COR-L47 (cell line): Measurements from ENCODE around the gene NMU.
"Not testable (repeated sequence)": the region's sequence is repeated elsewhere in the genome, so short reads cannot be mapped to it uniquely, and the experiment has no call there.

ENCODE experiments used
- DNase-seq: peaks from one replicate; lab custom pipeline; 2025; lab: John Stamatoyannopoulos, UW

NMU gene

DNA sequence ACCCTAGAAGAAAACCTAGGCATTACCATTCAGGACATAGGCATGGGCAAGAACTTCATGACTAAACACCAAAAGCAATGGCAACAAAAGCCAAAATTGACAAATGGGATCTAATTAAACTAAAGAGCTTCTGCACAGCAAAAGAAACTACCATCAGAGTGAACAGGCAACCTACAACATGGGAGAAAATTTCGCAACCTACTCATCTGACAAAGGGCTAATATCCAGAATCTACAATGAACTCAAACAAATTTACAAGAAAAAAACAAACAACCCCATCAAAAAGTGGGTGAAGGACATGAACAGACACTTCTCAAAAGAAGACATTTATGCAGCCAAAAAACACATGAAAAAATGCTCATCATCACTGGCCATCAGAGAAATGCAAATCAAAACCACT lies 12.0 kb downstream of the NMU start:
- not testable (repeated sequence) for DNase-seq

DNA sequence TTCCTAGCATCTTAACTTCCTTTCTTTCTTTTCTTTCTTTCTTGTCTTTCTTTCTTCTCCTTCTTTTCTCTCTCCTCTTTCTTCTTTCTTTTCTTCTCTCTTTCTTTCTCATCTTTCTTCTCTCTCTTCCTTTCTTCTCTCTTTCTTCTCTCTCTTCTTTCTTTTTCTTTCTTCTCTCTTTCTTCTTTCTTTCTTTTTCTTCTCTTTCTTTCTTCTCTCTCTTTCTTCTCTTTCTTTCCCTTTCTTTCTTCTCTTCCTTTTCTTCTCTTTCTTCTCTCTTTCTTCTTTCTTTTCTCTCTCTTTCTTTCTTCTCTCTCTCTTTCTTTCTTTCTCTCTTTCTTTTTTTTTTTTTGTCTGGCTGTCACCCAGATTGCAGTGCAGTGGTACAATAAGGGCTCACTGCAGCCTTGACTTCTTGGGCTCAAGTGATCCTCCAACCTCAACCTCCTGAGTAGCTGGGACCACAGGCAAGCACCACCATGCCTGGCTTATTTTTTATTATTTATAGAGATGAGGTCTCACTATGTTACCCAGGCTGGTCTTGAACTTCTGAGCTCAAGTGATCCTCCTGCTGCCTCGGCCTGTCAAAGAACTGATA lies 17.5 kb downstream of the NMU start:
- DNase-seq = no peak

DNA sequence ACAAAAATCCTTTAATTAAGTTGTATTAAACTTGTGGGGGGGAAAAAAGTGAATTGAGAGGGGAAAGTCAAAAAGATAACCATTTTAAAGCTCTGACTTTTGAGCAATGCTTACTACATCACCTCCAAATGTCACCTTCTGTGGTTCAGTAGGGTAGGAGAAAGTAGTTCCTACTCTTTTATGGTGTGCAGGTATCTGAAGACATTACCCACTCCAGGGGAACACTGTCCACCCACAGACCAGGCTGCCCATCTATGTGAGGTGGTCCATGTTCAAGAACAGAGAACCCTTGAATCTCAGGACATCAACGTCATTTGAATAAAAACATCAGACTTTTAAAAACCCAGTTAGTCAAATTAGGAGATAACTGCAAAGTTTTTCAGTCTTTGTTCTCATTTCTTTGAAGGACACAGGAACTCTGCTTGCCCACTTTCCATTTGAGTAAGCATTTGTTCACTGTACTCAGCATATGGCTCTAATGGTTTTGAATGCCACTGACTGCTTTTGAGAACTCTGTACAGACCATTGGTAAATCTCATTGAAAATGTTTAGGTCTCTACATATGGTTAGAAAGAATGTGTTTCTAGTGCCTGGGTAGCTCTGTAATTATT lies 18.4 kb downstream of the NMU start:
- DNase-seq = no peak

DNA sequence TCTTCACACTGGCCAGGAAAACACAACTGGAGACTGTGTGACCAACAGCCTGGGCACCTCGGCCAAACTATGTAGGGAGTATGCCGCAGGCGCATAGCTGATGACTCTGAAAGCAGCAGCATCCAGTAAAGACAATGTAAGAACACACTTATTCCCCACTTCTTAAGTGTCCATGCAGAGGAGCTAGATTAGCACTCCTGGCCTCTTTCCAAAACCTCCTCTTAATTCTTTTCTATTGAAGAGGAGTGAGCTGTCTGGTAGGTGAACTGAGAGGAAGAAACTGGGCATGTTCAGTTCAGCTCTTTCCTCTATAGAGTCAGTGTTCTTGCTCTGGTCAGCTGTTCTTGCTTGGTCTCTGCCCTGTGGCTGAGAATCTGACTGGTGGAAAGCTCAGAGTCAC lies 21.1 kb downstream of the NMU start:
- DNase-seq = no peak

DNA sequence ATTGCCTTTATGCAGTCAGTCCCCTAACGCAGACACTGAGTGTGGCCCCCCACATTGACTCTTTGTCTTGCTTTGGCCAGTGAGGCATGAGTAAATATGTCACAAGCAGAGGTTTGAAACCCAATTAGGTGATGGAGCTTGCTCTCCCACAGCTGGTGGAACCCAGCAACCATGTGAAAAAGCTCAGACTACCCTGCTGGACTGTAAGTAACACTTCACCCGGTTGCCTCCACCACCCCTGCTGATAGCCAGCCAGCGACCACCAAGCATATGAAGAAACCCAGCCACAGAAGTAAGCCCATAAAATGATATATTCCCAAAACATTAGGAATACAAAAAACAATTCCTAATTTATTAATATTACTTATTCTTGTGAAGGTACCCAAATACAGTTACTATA lies 22.5 kb downstream of the NMU start:
- no peak for DNase-seq

DNA sequence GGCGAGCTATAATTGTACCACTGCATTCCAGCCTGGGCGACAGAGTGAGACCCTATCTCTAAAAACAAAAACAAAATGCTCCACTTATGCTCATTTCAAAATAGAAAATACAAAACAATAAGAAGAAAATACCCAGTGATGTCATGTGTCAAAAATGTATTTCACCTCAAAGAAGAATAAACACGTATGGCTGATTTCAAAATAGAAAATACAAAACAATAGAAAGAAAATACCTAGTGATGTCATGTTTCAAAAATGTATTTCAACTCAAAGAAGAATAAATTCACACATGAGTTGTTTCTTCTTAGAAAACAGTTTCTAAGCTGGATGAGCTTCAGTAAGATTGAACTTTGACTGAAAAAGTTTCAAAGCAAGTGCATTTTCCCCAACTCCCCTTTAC lies 23.8 kb downstream of the NMU start:
- no peak for DNase-seq

DNA sequence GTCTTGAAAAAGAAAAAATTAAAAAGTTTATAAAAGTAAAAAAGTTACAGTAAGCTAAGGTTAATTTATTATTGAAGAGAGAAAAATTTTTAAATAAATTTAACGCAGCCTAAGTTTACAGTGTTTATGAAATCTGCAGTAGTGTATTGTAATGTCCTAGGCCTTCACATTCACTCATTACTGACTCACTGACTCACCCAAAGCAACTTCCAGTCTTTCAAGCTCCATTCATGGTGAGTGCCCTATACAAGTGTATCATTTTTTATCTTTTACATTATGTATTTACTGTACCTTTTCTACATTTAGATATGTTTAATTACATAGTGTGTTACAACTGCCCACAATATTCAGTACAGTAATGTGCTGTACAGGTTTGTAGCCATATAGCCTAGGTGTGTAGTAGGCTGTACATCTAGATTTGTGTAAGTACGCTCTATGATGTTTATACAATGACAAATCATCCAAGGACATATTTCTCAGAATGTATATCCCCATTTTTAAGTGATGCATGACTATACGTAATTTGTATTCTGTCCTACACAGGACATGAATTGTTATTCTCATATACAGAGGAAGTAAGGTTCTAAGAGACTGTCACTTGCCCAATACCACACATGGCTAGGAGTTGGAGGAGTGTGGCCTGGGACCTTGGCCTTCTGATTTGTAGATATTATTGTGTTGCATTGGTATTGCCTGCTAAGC lies 24.6 kb downstream of the NMU start:
- no peak for DNase-seq

DNA sequence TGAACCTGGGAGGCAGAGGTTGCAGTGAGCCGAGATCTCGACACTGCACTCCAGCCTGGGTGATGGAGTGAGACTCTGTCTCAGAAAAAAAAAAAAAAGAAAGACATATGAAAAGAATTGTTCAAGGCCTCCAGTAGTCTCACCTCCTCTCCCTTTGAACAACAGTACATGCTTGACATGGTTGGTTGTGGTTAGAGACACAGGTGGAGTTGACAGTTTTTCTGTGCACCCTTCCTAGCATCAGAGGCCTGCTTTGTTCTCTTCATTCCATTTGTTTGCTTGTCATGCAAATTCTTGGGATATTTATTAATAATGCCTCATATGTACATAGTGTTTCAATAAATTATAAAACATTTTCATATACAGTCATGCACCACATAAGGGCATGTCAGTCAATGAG lies 25.7 kb downstream of the NMU start:
- no peak for DNase-seq

DNA sequence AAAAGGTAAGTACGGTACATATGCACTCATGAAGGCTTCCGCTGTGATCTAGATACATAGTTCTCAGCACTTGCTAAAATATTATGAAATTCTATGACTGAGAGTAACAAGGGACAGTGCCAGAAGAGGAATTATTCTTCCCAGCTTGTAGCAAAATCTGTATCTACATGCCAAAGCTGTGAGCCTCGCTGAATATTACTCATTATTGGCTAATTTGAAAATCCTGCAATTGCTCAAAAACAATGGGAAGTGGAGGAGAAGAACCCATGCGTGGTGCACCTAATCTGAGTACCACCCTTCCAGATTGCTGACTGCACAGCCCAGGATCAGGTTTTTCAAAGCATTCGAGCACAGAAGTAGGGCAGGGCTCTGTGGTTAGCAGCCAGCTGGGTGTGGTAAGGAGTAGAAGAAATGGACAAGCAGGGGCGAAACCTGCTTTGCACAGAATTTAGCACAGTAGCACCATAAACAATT lies 26.7 kb downstream of the NMU start:
- DNase-seq = no peak

DNA sequence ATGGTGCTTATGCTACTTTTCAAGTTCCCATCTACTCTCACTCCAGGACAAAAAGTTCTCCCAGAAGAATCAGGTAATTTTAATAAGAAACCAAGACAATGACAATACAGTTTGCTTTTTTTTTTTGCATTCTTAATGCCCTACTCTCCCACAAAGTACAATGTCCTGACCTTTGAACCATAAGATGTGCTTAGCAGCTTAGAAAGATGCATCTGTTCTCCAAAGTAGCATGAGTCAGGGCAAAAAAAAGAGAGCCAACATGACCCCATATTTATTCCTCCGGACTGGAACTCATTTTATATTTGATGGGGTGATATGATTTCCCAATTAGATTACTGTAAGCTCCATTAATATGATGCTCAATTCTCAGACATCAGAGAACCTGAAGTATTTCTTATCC lies 27.5 kb downstream of the NMU start:
- no peak for DNase-seq

DNA sequence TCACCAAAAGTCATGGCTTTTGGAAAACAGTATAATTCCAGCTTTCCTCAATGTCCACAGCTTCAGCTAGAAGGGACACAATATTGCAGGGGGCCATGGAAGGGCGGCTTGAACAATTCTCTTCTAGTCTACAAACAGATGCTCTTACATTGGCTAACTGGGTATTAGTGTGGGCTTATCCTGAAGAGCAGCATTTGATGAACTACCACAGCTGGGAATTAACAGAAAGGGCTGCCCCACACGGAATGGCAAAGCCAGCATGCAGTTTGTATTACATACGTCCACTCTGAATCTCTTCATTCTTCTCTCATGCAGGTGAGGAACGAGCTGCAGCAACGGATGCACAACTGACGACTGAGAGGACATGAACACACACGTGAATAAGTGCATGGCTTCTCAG lies 31.1 kb downstream of the NMU start:
- no peak for DNase-seq

DNA sequence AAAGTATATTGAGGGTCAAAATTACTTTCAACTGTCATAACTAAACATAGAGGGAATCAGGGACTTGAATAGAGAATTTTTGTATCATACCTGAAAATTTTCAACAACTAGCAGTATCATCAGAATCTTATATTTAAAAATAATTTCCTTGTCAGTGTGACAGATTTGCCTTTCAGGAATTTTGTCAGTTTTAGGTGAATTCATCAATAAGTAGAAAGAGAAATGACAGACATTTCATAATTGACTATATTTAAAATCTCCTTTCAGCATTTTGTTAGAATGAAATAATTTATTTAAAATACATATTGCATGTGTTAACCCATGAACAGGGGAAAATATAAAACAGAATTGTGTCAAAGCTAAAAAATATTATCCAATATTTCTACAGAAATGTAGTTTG lies 35.5 kb downstream of the NMU start:
- DNase-seq = no peak

DNA sequence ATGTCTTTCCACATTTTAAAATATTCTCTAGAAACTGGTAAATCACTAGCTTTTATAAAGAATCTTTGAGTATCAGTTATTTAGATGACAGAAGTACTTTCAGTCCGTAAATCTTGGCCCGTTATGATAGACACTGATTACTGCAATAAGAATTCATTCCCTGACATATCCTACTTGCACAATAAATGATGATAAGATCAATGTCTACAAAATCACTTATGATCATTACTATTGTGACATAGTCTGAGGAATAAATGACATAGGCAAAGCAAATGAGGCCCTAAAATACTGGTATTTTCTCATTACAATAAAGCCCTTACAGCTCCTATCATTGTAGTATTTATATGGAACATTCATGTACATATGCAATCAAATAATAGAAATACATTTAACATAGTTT lies 37.5 kb downstream of the NMU start:
- DNase-seq = no peak

DNA sequence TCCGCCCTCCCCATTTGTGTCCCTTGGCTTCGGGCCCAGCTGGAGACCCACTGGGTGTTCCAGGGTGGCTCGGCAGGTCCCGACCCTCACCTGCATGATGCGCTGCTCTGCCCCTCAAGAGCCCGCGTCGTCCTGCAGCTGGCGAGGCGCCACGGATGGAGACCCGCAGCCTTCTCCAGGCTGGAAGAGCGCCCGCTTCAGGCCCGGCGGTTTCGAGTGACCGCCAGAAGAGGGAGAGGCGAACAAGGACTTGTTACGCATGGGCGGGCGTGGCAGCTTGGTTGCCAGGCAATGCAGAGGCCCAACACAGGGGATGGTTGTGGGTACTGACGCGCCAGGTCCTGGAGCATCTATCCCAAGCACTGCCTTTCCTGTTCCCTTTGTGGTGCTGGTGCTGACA lies 44.1 kb downstream of the NMU start, which contains the start of gene PDCL2:
PDCL2 (minus strand) TSS at position 232 of the 400 bp plus-strand sequence; CDS start at position 96, 136 bp downstream.
- DNase-seq = no peak

DNA sequence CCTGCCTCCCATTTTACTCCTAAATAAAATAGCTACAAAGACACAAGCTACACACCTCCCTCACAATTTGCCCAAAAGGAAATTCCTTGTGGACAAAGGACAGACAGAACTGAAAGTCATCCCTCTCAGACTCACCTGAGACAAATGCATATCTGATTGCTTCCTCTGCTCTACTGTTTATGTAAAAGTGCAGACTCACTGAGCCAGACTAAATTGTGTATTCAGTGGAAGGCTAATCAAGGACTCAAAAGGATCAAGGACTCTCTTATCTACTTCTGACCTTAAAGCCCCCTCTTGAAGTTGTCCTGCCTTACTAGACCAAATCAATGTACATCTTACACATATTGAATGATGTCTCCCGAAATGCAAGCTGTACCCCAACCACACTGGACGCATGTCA lies 47.9 kb downstream of the NMU start:
- DNase-seq = no peak

DNA sequence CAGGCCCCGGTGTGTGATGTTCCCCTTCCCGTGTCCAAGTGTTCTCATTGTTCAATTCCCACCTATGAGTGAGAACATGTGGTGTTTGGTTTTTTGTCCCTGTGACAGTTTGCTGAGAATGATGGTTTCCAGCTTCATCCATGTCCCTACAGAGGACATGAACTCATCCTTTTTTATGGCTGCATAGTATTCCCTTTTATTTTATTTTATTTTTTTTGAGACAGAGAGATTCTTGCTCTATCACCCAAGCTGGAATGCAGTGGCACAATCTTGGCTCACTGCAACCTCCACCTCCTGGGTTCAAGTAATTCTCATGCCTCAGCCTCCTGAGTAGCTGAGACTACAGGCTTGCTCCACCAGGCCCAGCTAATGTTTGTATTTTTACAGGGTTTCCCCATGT lies 53.3 kb downstream of the NMU start:
- not testable (repeated sequence) for DNase-seq

DNA sequence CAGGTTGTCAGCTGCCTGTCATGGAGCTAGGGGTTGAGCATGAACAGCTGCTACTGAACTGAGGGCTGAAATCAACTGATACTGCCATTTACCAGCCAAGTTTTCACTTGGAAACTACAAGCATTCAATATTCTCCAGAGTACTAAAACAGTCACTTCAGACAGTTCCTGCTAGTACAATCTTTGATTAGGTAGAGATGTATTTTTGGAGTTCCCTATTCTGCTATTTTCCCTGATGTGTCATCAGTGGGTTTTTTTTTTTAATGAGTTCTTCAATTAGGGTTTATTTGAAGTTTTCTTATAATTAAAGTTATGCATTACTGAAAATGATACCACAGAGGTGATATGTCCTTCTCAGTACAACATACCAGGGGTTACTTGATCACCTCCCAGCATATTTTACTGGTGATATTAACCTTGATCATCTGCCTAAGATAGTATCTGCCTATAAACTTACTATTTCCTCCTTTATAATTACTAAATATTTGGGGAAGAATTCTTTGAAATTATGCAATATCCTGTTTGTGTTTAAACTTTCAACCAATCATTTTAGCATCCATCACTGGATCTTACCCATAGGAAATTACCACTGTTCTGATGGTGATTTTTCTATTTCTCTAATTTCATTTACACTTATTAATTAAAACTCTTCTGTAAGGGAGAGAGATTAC lies 57.6 kb downstream of the NMU start:
- no peak for DNase-seq

DNA sequence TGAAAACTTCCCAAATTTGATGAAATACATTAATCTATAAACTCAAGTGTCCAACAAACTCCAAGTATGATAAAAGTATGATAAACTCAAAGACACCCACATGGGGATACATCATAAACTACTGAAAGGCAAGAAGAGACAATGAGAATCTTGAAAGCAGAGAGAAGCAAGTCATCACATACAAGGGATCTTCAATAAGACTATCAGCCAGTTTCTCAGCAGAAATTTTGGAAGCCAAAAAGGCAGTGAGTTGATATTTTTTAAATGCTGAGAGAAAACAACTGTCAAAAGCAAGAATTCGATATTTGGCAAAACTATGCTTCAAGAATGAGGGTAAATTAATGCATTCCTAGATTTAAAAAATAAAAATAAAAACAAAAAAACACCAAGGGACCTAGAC lies 60.6 kb downstream of the NMU start:
- no peak for DNase-seq

DNA sequence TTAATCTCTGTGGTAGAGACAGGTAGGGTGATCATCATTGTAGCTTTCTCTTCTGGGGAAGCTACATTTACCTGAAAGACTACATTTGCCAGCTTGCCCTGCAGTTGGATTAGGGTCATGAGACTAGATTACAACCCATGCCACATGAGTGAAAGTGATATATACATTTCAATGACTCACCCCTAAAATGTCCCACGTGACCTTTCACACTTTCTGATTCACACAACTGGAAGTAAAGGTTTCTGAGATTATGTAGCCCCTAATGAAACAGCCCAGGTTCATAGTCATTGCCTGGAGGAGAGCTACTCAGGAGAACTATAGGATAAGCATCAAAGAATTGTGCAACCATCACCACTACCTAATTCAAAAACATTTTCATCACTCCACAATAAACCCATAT lies 61.8 kb downstream of the NMU start:
- no peak for DNase-seq

DNA sequence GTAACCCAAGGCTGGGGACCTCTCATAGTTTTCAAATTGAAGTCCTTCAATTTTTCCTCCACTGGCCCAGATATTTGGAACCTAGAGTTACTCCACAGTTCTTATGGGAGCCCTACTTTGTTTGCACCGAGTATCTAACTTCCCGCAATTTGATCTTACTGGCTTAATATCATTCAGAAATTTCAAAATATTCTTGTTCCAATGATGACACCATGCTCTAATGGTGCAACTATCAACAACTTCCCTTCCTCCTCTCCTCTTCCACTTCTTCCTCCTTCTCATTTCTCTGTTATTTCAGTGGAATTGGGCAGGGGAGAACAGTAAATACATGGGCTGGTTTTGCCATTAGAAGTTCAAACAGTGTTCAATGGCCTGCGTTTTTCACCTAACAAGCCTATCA lies 64.3 kb downstream of the NMU start:
- no peak for DNase-seq

DNA sequence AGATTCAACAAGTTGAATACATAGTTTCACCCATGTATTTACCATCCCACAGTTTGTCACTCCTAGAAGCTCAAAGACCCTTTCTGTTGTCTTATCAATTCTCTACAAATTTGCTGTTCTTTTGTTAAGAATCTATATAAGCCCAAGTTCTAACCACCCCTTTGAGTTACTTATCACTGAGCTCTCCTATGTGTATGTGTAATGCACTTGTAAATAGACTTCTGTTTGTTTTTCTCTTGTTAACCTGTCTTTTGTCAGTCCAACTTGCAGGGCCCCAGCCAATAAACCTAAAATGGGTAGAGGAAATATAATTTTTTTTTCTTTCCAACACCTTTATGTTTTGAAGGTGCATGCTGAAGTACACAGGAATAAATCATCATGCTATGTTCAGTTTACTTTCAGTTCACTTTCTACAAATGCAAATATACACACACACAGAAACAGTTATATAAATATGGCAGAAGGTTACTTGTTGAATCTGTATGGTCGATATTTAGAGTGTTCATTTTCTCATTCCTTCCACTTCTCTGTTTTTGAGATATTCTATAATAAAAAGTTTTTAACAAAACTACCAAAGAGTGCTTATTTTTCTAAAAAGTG lies 67.1 kb downstream of the NMU start:
- DNase-seq = no peak

DNA sequence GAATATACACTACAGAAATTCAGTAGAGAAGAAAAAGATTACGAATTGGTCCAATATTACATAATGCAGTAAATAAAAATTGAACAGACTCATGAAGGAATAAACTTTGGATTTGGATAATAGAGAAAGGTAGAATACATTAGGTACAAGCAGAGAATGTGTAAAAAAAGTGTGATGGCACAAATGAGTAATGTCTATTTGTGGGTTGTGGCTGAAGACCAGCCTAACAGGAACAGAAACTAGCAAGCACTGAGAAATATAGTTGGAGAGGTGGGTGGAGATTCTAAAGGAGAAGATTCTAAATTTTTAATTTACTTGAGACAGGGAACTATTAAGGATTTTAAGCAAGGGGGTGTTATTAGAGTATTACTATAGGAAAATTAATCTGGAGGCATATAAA lies 74.2 kb downstream of the NMU start:
- no peak for DNase-seq

DNA sequence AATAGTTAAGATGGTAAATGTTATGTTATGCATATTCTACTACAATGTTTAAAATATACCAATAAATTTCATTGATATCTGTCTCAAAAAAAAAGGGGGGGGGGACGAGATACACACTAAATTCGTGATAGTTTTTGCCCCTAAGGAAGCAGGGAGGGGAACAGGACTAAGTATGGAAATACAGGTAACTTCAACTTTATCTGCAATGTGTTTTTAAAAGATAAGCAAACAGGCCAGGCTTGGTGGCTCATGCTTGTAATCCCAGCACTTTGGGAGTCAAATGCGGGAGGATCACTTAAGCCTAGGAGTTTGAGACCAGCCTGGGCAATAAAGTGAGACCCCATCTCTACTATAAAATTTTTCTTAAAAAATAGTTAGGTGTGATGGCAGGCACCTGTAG lies 76.0 kb downstream of the NMU start:
- no peak for DNase-seq
